ENCODE measurements around the gene MXD4. TPM values are rescaled to one million over a fixed set of nuclear protein-coding genes. Genes with fewer than 3 reads are reported as not detected.

Gene MXD4
- total RNA-seq, 1 donor from 2014 or later: 22.7 TPM

- Histone ChIP-seq H3K4me3 (no peak overlapping the region), H3K4me2 (no peak overlapping the region), H3K36me3 (no peaks in the 10 kb centered on the region), H3K27ac (no peak overlapping the region), H2AFZ (replicated peaks) (no peak overlapping the region), H3K4me1 (peaks cover 30% of the 10 kb centered on the region), H3K79me2 (ENCODE audit: low read depth) (no peaks in the 10 kb centered on the region), H3K9ac (no peak overlapping the region), H4K20me1 (ENCODE audit: low read depth) (no peaks in the 10 kb centered on the region), H3K27me3 (no peaks in the 10 kb centered on the region), H3K9me3 (ENCODE audit: low read depth) (no peaks in the 10 kb centered on the region), H3F3A (ENCODE audit: low read depth) (peaks cover 20% of the 10 kb centered on the region)
- TF ChIP-seq EZH2 (IDR thresholded peaks at IDR 0.05) (no peak), CTCF (IDR thresholded peaks at IDR 0.05) (no peak), EZH2phosphoT487 (IDR thresholded peaks at IDR 0.05) (no peak)
- Mint-ChIP-seq H3K36me3 (no peaks in the 10 kb centered on the region), H3K27ac (no peak overlapping the region), H3K27me3 (ENCODE audit: insufficient read depth, low read depth) (peaks cover 5% of the 10 kb centered on the region), H3K4me1 (peaks cover 23% of the 10 kb centered on the region), H3K4me3 (no peak overlapping the region), H3K9me3 (no peaks in the 10 kb centered on the region)
- no peak for DNase-seq (ENCODE audit: low spot score)
Measured at GRCh38 chr4:2266821-2267220, 4.9 kb upstream of the MXD4 start.

GRCh38 chr4:2266181-2266580 is 4.3 kb upstream of the MXD4 start:
- Histone ChIP-seq H3F3A (ENCODE audit: low read depth) (peaks cover 20% of the 10 kb centered on the region), H3K4me3 (no peak overlapping the region), H3K4me1 (peaks cover 30% of the 10 kb centered on the region), H3K79me2 (ENCODE audit: low read depth) (peaks cover under 1% of the 10 kb centered on the region), H3K27me3 (no peaks in the 10 kb centered on the region), H3K9ac (no peak overlapping the region), H4K20me1 (ENCODE audit: low read depth) (peaks cover under 1% of the 10 kb centered on the region), H3K27ac (no peak overlapping the region), H3K36me3 (no peaks in the 10 kb centered on the region), H2AFZ (replicated peaks) (no peak overlapping the region), H3K4me2 (no peak overlapping the region), H3K9me3 (ENCODE audit: low read depth) (no peaks in the 10 kb centered on the region)
- Mint-ChIP-seq H3K27me3 (ENCODE audit: insufficient read depth, low read depth) (peaks cover 5% of the 10 kb centered on the region), H3K4me1 (peaks cover 23% of the 10 kb centered on the region), H3K4me3 (peak overlapping the region; percentile 15), H3K36me3 (no peaks in the 10 kb centered on the region), H3K9me3 (no peaks in the 10 kb centered on the region), H3K27ac (no peak overlapping the region)
- TF ChIP-seq EZH2 (IDR thresholded peaks at IDR 0.05): no peak
- no peak for TF ChIP-seq CTCF (IDR thresholded peaks at IDR 0.05)
- no peak for TF ChIP-seq EZH2phosphoT487 (IDR thresholded peaks at IDR 0.05)
- DNase-seq (ENCODE audit: low spot score): no peak

GRCh38 chr4:2265113-2266110 is 3.5 kb upstream of the MXD4 start:
- no peaks in the 10 kb centered on the region for H3K9me3 Mint-ChIP-seq
- no peak for DNase-seq (ENCODE audit: low spot score)
- H3K9ac ChIP-seq: no peak overlapping the region
- H3K79me2 ChIP-seq (ENCODE audit: low read depth): peaks cover 8% of the 10 kb centered on the region
- no peak overlapping the region for H3K4me2 ChIP-seq
- H4K20me1 ChIP-seq (ENCODE audit: low read depth): peaks cover 8% of the 10 kb centered on the region
- no peak overlapping the region for H3K27ac ChIP-seq
- H3K36me3 ChIP-seq: no peaks in the 10 kb centered on the region
- no peak for TF ChIP-seq EZH2phosphoT487 (IDR thresholded peaks at IDR 0.05)
- no peak for TF ChIP-seq EZH2 (IDR thresholded peaks at IDR 0.05)
- TF ChIP-seq CTCF (IDR thresholded peaks at IDR 0.05): no peak
- H2AFZ ChIP-seq (replicated peaks): no peak overlapping the region
- peaks cover 5% of the 10 kb centered on the region for H3K27me3 Mint-ChIP-seq (ENCODE audit: insufficient read depth, low read depth)
- peaks cover 23% of the 10 kb centered on the region for H3K4me1 Mint-ChIP-seq
- H3K9me3 ChIP-seq (ENCODE audit: low read depth): no peaks in the 10 kb centered on the region
- H3K27ac Mint-ChIP-seq: peak overlapping the region; percentile 29
- peak overlapping the region; percentile 50 for H3K4me3 Mint-ChIP-seq
- H3K36me3 Mint-ChIP-seq: no peaks in the 10 kb centered on the region
- H3F3A ChIP-seq (ENCODE audit: low read depth): peaks cover 20% of the 10 kb centered on the region
- H3K27me3 ChIP-seq: no peaks in the 10 kb centered on the region
- peaks cover 34% of the 10 kb centered on the region for H3K4me1 ChIP-seq
- H3K4me3 ChIP-seq: no peak overlapping the region

Measured in neural progenitor cell (in vitro differentiated cells).